ENCODE results near the gene PLCL1. TPM values are rescaled to one million over a fixed set of nuclear protein-coding genes. Genes with fewer than 3 reads are reported as not detected.

The PLCL1 gene
- total RNA-seq, 4 donors from 2014 or later: 0.34 to 4.2 (median 1.2) TPM

DNA sequence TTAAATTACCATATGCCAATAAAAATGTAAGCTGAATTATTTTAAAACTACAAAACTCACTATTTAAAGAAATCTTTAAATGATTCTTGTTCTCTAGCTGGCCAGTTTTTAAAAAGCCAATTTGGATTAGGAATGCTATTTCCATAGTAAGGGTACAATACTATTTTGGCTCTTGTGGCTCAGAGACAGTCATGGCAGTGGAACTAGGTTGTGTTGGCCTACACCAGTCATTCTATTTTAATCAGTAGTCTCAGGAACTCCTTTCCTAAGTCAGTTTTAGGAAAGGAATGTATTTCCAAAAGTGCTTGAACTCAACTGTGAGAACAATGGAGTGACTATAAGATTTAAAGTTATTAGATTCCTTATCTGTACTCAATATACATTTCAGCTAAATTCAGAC is 25.1 kb upstream of the PLCL1 start:
- no peak overlapping the region for H3K4me3 ChIP-seq
- H3K27ac ChIP-seq: no peak overlapping the region
- TF ChIP-seq, protein P1, sequence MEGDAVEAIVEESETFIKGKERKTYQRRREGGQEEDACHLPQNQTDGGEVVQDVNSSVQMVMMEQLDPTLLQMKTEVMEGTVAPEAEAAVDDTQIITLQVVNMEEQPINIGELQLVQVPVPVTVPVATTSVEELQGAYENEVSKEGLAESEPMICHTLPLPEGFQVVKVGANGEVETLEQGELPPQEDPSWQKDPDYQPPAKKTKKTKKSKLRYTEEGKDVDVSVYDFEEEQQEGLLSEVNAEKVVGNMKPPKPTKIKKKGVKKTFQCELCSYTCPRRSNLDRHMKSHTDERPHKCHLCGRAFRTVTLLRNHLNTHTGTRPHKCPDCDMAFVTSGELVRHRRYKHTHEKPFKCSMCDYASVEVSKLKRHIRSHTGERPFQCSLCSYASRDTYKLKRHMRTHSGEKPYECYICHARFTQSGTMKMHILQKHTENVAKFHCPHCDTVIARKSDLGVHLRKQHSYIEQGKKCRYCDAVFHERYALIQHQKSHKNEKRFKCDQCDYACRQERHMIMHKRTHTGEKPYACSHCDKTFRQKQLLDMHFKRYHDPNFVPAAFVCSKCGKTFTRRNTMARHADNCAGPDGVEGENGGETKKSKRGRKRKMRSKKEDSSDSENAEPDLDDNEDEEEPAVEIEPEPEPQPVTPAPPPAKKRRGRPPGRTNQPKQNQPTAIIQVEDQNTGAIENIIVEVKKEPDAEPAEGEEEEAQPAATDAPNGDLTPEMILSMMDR (IDR thresholded peaks at IDR 0.05): no peak
- TF ChIP-seq POLR2A (IDR thresholded peaks at IDR 0.05): no peak
- H3K4me1 ChIP-seq: no peaks in the 10 kb centered on the region
- intact Hi-C loops (cut with DNase I): no loop called here
- DNase-seq: no peak
- no peaks in the 10 kb centered on the region for H3K27me3 ChIP-seq
- H3K9me3 ChIP-seq: no peaks in the 10 kb centered on the region
- H3K36me3 ChIP-seq: no peaks in the 10 kb centered on the region

DNA sequence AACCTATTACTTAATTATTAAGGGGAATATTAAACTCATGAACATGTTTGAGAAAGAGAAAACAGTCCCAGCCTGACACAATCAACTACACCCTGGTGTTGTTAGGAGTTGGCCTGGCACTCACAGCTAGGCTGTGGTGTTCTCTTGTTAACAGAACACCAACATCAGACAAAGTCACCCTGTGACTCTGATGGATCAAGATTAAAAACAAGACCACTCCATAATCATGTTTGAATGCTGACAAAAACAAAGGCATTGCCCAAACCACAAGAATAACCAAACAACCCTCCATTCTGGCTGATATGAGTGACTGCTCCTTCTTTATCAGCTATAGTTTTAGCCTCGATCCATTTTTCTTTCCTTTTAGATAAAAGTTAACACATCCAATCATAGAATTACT is 22.3 kb upstream of the PLCL1 start:
- H3K36me3 ChIP-seq: no peaks in the 10 kb centered on the region
- no peak for DNase-seq
- H3K27me3 ChIP-seq: peaks cover 5 to 28% (median 9%) of the 10 kb centered on the region in 4 donors
- peaks cover 10 to 14% (median 11%) of the 10 kb centered on the region in 3 donors for H3K4me1 ChIP-seq
- H3K27ac ChIP-seq: no peak overlapping the region
- no peak overlapping the region for H3K4me3 ChIP-seq
- TF ChIP-seq, protein P1 (IDR thresholded peaks at IDR 0.05): no peak
- no peak for TF ChIP-seq POLR2A (IDR thresholded peaks at IDR 0.05)
- WGBS, 2 donors: 43 to 62% methylated on average over 1 of the region's 1 CpG
- H3K9me3 ChIP-seq: no peaks in the 10 kb centered on the region
- intact Hi-C loops (cut with DNase I): no loop called here

DNA sequence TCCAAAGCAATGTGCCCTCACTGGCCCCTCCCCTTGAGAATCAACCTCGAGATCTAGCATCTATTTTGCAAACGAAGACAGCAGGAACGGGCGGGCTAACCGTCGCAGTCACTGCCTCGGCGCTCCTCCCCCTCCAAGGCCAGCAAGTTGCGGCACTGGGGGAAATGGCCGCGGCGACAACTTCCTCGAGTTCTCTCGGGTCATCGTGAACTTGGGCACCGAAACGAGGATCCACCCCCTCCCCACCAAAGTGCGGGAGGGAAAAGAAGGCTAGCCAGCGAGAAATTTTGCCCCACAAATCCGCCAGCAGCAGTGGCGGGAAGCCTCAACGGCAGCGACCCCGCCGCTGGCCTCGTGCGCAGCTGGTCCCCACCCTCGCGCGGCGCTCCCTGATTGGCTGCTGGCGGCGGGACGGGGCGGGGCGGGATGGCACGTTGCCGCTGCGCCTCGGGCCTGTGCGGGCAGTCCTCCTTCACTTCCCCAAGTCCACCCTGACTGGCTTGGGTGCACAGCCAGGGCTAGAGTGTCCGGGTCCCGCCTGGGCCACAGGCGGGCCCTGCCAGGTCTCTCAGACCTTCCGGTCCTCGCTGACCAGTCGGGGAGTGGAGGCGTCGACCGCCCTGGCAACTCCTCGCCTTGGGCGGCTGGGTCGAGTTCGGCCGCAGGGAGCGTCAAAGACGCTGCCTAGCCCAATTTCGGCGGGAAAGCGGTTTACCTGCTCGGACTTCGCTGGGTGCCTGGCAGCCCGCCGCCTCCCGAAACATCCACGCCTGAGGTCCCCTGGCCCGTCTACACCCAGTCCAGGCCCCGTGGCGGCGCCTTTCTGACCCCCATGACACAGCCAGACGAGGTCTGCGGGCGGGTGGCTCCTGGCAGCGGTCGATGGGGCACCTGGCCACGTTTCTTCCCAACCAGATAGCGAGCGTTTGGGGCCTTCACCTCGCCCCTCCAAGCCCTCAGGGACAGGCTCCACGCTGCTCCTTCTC is 19.1 kb upstream of the PLCL1 start, which contains the start of gene BOLL:
Gene BOLL, minus strand, starts transcription at position 364 of the 986 bp plus-strand sequence. CDS start 3,469 bp downstream, outside the sequence.
- peaks cover 10 to 14% (median 11%) of the 10 kb centered on the region in 3 donors for H3K4me1 ChIP-seq
- no peak for DNase-seq
- intact Hi-C loops (cut with DNase I): no loop called here
- peaks cover 7 to 46% (median 10%) of the 10 kb centered on the region in 4 donors for H3K27me3 ChIP-seq
- no peaks in the 10 kb centered on the region for H3K36me3 ChIP-seq
- peak within 1 kb of the TSS in 3 of 4 donors; percentile 27 to 63 (median 42) for H3K4me3 ChIP-seq
- TF ChIP-seq, protein P1 (IDR thresholded peaks at IDR 0.05): no peak
- TF ChIP-seq POLR2A (IDR thresholded peaks at IDR 0.05): no peak
- H3K27ac ChIP-seq: no peak within 1 kb of the TSS
- WGBS, 2 donors: 88 to 94% methylated on average over 16 to 50 of the region's 80 CpGs
- H3K9me3 ChIP-seq: no peaks in the 10 kb centered on the region

DNA sequence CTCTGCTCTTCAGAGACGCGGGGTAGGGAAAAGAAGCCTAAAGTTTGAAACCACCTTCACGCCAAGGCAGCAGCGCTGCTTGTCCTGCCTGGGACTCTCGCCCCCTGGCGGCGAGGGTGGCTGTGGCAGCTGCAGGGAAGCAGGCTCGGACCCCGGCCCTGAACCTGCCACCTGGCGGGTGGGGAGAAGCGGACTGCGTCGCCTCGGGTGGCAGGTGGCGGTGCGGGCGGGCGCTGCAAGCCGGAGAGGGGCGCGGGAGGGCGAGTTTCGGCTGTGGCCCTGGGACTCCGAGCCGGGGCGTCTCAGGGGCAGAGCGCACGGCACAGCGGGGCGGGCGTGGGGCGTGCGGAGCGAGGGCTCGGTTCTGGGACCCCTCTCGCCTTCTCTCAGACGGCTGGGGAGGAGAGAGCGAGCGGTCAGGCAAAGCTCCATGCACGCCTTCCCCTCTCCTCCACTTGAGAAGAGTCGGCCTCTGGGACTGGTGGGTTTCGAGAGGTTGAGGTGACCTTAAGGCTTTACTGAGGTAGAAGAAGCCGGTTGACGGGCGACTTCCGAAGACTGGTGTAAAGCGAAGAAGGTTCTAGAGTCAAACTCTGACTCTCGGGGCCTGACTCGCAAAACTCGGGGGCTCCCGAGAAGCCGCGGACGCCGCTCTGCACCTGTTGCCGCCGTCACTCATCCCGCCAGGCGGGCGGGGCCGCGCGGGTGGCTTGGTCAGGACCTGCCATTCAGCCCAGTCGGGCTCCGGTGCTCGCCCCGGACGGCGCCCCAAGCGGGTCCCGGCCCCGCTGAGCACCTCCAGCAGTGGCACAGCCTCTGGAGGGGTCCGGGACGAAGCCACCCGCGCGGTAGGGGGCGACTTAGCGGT is 18.1 kb upstream of the PLCL1 start:
- intact Hi-C loops (cut with DNase I): no loop called here
- Histone ChIP-seq H3K4me1 (peaks cover 10 to 14% (median 11%) of the 10 kb centered on the region in 3 donors), H3K27me3 (peaks cover 7 to 46% (median 10%) of the 10 kb centered on the region in 4 donors), H3K36me3 (no peaks in the 10 kb centered on the region), H3K27ac (no peak overlapping the region), H3K9me3 (no peaks in the 10 kb centered on the region), H3K4me3 (peak overlapping the region in 3 of 4 donors; percentile 27 to 63 (median 42))
- WGBS, 2 donors: 8% methylated on average over 17 to 23 of the region's 79 CpGs
- TF ChIP-seq, protein P1 (IDR thresholded peaks at IDR 0.05): peak in 5 of 6 experiments; percentile 11 to 44 (median 25)
- no peak for TF ChIP-seq POLR2A (IDR thresholded peaks at IDR 0.05)
- DNase-seq: no peak

All from esophagus squamous epithelium (tissue), 5 donors.